ENCODE data around the gene PRKCE. TPM values are rescaled to one million over a fixed set of nuclear protein-coding genes. Genes with fewer than 3 reads are reported as not detected.

PRKCE gene
- polyA plus RNA-seq, 1 experiment: 16.7 TPM

- Histone ChIP-seq H3K9me3 (ENCODE audit: control insufficient read depth, insufficient read depth, low read length) (no peaks in the 10 kb centered on the region), H3K27me3 (ENCODE audit: control insufficient read depth, insufficient read depth, low read length) (no peaks in the 10 kb centered on the region), H3K4me3 (ENCODE audit: low read depth, low read length) (peak overlapping the region; percentile 23; the same call in 1 of the 2 replicates), H3K27ac (ENCODE audit: low read depth, low read length) (peak overlapping the region; percentile 89)
- TF ChIP-seq CTCF (IDR thresholded peaks at IDR 0.05; ENCODE audit: low read depth, low read length): no peak
- DNase-seq (ENCODE audit: low read depth, low spot score): peak; percentile 95
- ChIA-PET POLR2A (interaction anchor here (0.5 to 1.0 kb wide), 2 partner anchors 16 to 70 kb away, joined by 3 read pairs; no protein-coding TSS in a partner anchor), CTCF (interaction anchor here (2.0 kb wide), 1 partner anchor 297 kb away, joined by 6 read pairs; no protein-coding TSS in a partner anchor)
Observed at GRCh38 chr2:45938649-45939511, 287.4 kb downstream of the PRKCE start.

GRCh38 chr2:45941531-45942236, 290.2 kb downstream of the PRKCE start:
- no peak overlapping the region for H3K27ac ChIP-seq (ENCODE audit: low read depth, low read length)
- H3K9me3 ChIP-seq (ENCODE audit: control insufficient read depth, insufficient read depth, low read length): no peaks in the 10 kb centered on the region
- no peak overlapping the region for H3K4me3 ChIP-seq (ENCODE audit: low read depth, low read length)
- DNase-seq (ENCODE audit: low read depth, low spot score): no peak
- ChIA-PET CTCF (interaction anchor here (1.1 kb wide), 1 partner anchor 52 kb away, joined by 3 read pairs; no protein-coding TSS in a partner anchor), POLR2A (no interaction called here)
- TF ChIP-seq CTCF (IDR thresholded peaks at IDR 0.05; ENCODE audit: low read depth, low read length): no peak
- no peaks in the 10 kb centered on the region for H3K27me3 ChIP-seq (ENCODE audit: control insufficient read depth, insufficient read depth, low read length)

- TF ChIP-seq CTCF (IDR thresholded peaks at IDR 0.05; ENCODE audit: low read depth, low read length): no peak
- Histone ChIP-seq H3K27me3 (ENCODE audit: control insufficient read depth, insufficient read depth, low read length) (no peaks in the 10 kb centered on the region), H3K27ac (ENCODE audit: low read depth, low read length) (no peak overlapping the region), H3K9me3 (ENCODE audit: control insufficient read depth, insufficient read depth, low read length) (no peaks in the 10 kb centered on the region), H3K4me3 (ENCODE audit: low read depth, low read length) (no peak overlapping the region)
- CTCF ChIA-PET: interaction anchor here (1.1 kb wide), 1 partner anchor 51 kb away, joined by 3 read pairs; no protein-coding TSS in a partner anchor
- POLR2A ChIA-PET: no interaction called here
- DNase-seq (ENCODE audit: low read depth, low spot score): no peak
Observed at GRCh38 chr2:45942237-45942738, 290.8 kb downstream of the PRKCE start.

GRCh38 chr2:45943219-45944044, 292.0 kb downstream of the PRKCE start:
- no peak for DNase-seq (ENCODE audit: low read depth, low spot score)
- Histone ChIP-seq H3K4me3 (ENCODE audit: low read depth, low read length) (no peak overlapping the region), H3K27me3 (ENCODE audit: control insufficient read depth, insufficient read depth, low read length) (no peaks in the 10 kb centered on the region), H3K9me3 (ENCODE audit: control insufficient read depth, insufficient read depth, low read length) (no peaks in the 10 kb centered on the region), H3K27ac (ENCODE audit: low read depth, low read length) (peak overlapping the region; percentile 40)
- POLR2A ChIA-PET: interaction anchor here (0.5 kb wide), 1 partner anchor 148 kb away, joined by 3 read pairs; no protein-coding TSS in a partner anchor
- CTCF ChIA-PET: interaction anchor here (1.1 kb wide), 1 partner anchor 50 kb away, joined by 3 read pairs; no protein-coding TSS in a partner anchor
- TF ChIP-seq CTCF (IDR thresholded peaks at IDR 0.05; ENCODE audit: low read depth, low read length): no peak
